Cardiac muscle cell (in vitro differentiated cells and primary cell): Measurements from ENCODE around the gene FGF1. TPM values are rescaled to one million over a fixed set of nuclear protein-coding genes. Genes with fewer than 3 reads are reported as not detected.
A peak's percentile ranks its signal among the peaks of the same experiment; 100 is the strongest.

Experiments
- DNase-seq, 2 donors: peaks; one replicate each; pipeline versions ENCODE4 v3.0.0 to v3.0.0-alpha.2; 2010 to 2017; ENCODE audit warnings: low read depth in 1 of 2, low spot score in 1 of 2
- H3K27ac ChIP-seq: fragments of 200-600 bp; sonication (generic); 2 replicates; pipeline ENCODE4 v1.5.1; 2016
- H3K27me3 ChIP-seq: fragments of 200-600 bp; sonication (generic); 2 replicates; pipeline ENCODE4 v1.6.0; 2016; ENCODE audit warnings: control low read depth
- H3K36me3 ChIP-seq: fragments of 200-600 bp; sonication (generic); 2 replicates; pipeline ENCODE4 v1.5.1; 2016; ENCODE audit warnings: control low read depth
- H3K4me1 ChIP-seq: fragments of 200-600 bp; sonication (generic); 2 replicates; pipeline ENCODE4 v1.8.1; 2017; ENCODE audit warnings: low read depth, mild to moderate bottlenecking, mixed run types
- H3K4me3 ChIP-seq: fragments of 200-600 bp; sonication (generic); 2 replicates; pipeline ENCODE4 v1.5.1; 2016; ENCODE audit warnings: mild to moderate bottlenecking
- H3K9me3 ChIP-seq: fragments of 200-600 bp; sonication (generic); 2 replicates; pipeline ENCODE4 v1.5.1; 2017; ENCODE audit warnings: low read depth, mild to moderate bottlenecking, control low read depth
- polyA plus RNA-seq: library from polyadenylated mRNA; unstranded; fragments of >200 nt; fragmentation: Nextera tagmentation; extraction: Ambion mirVana; gene quantifications from 2 replicates; pipeline ENCODE4 v1.2.1, GENCODE V29; 2016
- total RNA-seq: library from RNA; depleted of rRNA; stranded (reverse); fragments of >200 nt; gene quantifications from 2 replicates; pipeline ENCODE4 v1.2.3, GENCODE V29; 2016
- TF ChIP-seq, protein P1 (sequence below): IDR thresholded peaks from 2 replicates; pipeline ENCODE4 v1.5.1; 2012; ENCODE audit warnings: low read depth, mild to moderate bottlenecking, low read length

FGF1 gene
- total and polyA plus RNA-seq, 2 experiments from 2014 or later = not detected

- TF ChIP-seq, protein P1, sequence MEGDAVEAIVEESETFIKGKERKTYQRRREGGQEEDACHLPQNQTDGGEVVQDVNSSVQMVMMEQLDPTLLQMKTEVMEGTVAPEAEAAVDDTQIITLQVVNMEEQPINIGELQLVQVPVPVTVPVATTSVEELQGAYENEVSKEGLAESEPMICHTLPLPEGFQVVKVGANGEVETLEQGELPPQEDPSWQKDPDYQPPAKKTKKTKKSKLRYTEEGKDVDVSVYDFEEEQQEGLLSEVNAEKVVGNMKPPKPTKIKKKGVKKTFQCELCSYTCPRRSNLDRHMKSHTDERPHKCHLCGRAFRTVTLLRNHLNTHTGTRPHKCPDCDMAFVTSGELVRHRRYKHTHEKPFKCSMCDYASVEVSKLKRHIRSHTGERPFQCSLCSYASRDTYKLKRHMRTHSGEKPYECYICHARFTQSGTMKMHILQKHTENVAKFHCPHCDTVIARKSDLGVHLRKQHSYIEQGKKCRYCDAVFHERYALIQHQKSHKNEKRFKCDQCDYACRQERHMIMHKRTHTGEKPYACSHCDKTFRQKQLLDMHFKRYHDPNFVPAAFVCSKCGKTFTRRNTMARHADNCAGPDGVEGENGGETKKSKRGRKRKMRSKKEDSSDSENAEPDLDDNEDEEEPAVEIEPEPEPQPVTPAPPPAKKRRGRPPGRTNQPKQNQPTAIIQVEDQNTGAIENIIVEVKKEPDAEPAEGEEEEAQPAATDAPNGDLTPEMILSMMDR = no peak
- Histone ChIP-seq H3K4me1 (peaks cover 3% of the 10 kb centered on the region), H3K27me3 (no peaks in the 10 kb centered on the region), H3K27ac (no peak overlapping the region), H3K4me3 (no peak overlapping the region), H3K9me3 (no peaks in the 10 kb centered on the region), H3K36me3 (no peaks in the 10 kb centered on the region)
- no peak for DNase-seq
Measured at GRCh38 chr5:142626786-142627185, 59.1 kb downstream of the FGF1 start.

DNA sequence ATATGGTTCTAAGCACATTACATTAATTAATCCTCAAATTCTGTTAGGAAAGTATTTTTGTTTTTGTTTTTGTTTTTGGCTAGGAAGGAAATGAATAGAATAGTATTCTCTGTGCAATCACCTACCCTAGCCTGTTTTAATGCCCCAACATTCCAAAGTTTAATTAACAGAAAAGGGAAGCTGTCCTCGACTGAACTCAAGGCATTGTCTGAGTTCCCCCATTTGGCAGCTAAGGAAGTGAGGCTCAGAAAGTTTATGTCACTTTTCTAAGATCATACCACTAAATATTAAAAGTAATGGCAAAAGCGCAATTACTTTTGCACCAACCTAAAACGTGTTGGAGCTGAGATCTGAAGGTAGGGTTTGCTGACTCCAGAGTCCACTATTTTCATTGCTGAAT, 59.8 kb downstream of the FGF1 start:
- no peaks in the 10 kb centered on the region for H3K27me3 ChIP-seq
- H3K4me1 ChIP-seq = peaks cover 3% of the 10 kb centered on the region
- no peaks in the 10 kb centered on the region for H3K36me3 ChIP-seq
- DNase-seq = no peak
- TF ChIP-seq, protein P1 = no peak
- no peaks in the 10 kb centered on the region for H3K9me3 ChIP-seq
- no peak overlapping the region for H3K27ac ChIP-seq
- no peak overlapping the region for H3K4me3 ChIP-seq

DNA sequence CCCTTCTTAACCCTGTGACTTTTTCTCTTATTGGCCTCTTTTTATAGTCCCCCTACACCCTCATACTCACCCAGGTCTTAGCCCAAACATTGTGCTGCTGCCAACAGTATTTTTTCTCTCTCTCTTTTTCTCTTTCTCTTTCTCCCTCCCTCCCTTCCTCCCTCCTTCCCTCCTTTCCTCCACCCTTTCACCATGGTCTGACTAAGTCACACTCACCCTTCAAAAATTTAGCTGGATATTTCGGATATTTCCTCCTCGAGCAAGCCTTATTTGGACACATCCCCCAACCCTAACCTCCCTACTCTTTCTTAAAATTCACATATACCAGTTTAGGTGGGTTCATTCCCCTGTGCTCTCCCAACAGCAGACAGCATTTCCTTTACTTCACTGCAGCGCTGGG, 64.7 kb downstream of the FGF1 start:
- Histone ChIP-seq H3K27ac (no peak overlapping the region), H3K4me3 (no peak overlapping the region), H3K9me3 (no peaks in the 10 kb centered on the region), H3K36me3 (no peaks in the 10 kb centered on the region), H3K27me3 (no peaks in the 10 kb centered on the region), H3K4me1 (peaks cover 3% of the 10 kb centered on the region)
- TF ChIP-seq, protein P1 = no peak
- DNase-seq = peak in 1 of 2 donors; percentile 66

GRCh38 chr5:142619815-142620214, 66.1 kb downstream of the FGF1 start:
- TF ChIP-seq, protein P1 = no peak
- H3K36me3 ChIP-seq = no peaks in the 10 kb centered on the region
- no peaks in the 10 kb centered on the region for H3K27me3 ChIP-seq
- no peak for DNase-seq
- no peak overlapping the region for H3K27ac ChIP-seq
- H3K4me3 ChIP-seq = no peak overlapping the region
- H3K4me1 ChIP-seq = no peaks in the 10 kb centered on the region
- no peaks in the 10 kb centered on the region for H3K9me3 ChIP-seq

DNA sequence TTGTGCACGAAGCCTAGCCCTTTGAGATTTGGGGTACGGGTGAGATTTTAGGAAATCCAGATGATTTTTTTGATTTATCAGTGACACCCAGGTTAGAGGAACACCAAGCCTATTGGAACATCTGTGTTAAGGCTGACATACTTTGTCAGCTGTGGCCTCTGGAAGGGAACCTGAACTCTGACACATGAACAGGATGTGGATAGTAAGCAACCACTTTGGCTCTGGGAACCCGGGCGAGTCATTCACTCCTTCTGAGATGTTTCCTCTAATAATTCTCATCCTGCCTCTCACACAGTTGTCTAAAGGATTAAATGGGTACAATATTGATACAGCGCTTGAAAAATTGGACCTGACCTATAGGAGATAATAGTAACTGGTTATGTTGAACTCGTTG, 67.8 kb downstream of the FGF1 start:
- Histone ChIP-seq H3K4me3 (no peak overlapping the region), H3K4me1 (no peaks in the 10 kb centered on the region), H3K36me3 (no peaks in the 10 kb centered on the region), H3K27me3 (no peaks in the 10 kb centered on the region), H3K9me3 (no peaks in the 10 kb centered on the region), H3K27ac (no peak overlapping the region)
- TF ChIP-seq, protein P1 = no peak
- DNase-seq = peak in 1 of 2 donors; percentile 46
